Measurements from ENCODE around the gene TACC2.

DNA sequence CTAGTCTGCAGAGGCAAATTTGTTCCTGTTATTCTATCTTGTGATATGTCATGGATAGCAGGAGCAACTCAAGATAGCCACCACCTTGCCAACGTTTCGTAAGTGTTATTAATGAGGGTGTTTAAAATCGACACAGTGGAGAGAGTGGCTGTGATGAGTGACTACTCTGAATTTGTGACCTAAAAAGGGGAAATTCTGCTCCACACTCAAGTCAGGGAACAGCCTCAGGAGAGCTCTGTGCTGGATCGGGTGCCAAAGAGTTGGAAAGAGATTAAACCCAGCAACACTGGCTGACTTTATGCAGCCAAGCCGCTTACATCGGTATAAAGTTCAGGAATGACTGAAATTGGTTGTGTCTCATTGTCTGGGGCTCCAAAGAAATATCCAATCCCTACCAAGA lies 9.5 kb downstream of the TACC2 start:
- no peak for TF ChIP-seq POLR2A (IDR thresholded peaks at IDR 0.05)
- TF ChIP-seq, protein P1, sequence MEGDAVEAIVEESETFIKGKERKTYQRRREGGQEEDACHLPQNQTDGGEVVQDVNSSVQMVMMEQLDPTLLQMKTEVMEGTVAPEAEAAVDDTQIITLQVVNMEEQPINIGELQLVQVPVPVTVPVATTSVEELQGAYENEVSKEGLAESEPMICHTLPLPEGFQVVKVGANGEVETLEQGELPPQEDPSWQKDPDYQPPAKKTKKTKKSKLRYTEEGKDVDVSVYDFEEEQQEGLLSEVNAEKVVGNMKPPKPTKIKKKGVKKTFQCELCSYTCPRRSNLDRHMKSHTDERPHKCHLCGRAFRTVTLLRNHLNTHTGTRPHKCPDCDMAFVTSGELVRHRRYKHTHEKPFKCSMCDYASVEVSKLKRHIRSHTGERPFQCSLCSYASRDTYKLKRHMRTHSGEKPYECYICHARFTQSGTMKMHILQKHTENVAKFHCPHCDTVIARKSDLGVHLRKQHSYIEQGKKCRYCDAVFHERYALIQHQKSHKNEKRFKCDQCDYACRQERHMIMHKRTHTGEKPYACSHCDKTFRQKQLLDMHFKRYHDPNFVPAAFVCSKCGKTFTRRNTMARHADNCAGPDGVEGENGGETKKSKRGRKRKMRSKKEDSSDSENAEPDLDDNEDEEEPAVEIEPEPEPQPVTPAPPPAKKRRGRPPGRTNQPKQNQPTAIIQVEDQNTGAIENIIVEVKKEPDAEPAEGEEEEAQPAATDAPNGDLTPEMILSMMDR (IDR thresholded peaks at IDR 0.05), result no peak

Data from vagina (tissue), 2 donors.